Left ventricle myocardium superior (tissue), 1 donor: ENCODE data around the gene FGFR2. TPM values are rescaled to one million over a fixed set of nuclear protein-coding genes. Genes with fewer than 3 reads are reported as not detected.
"Not testable (repeated sequence)": the region's sequence is repeated elsewhere in the genome, so short reads cannot be mapped to it uniquely, and the experiment has no call there.

Source experiments
- ATAC-seq: fragments of 200-7000 bp; cut with Tn5 transposase; one replicate; pipeline ENCODE4 v1.9.1; 2020; ENCODE audit warnings: mild to moderate bottlenecking, moderate library complexity
- DNase-seq: peaks from one replicate; pipeline ENCODE4 v3.0.0-alpha.2; 2020
- intact Hi-C: fragments of 100-400 bp; cut with micrococcal nuclease; formaldehyde crosslinking; loops from one replicate; pipeline ENCODE4 v1.11.0; 2022
- total RNA-seq: library from RNA; stranded (reverse); fragmentation: NEBNext Ultra II Directional; extraction: Animal tissue kit (Norgen Biotek cat#: 25700); gene quantifications from one replicate; pipeline ENCODE4 v1.2.1, GENCODE V29; 2021
- donor health status: DM: no; HTN: yes; CAD: no; lungs with severe emphysema.

Gene FGFR2
- total RNA-seq, 1 donor from 2014 or later = 0.17 TPM

DNA sequence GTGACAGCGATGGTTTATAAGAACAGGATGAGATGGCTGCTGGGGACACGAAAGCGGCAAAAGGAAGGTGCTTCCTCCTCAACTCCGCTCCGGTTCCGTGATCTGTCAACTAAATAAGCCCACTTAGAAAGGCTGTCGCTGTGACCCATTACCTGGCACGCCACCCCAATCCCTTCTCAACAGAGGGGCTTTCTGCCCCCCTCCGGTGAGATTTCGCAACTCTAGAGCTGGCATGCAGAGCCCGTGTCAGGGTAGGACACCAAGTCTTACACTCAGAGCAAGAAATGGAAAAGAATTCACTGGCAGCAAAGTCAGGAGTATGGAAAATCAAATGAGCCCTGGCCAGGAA lies 66.4 kb downstream of the FGFR2 start:
- ATAC-seq (no peak), DNase-seq (no peak)
- intact Hi-C loops = no loop called here

- no peak for DNase-seq
- ATAC-seq = no peak
- intact Hi-C loops = no loop called here
Observed at GRCh38 chr10:121531076-121531829, 67.0 kb downstream of the FGFR2 start.

GRCh38 chr10:121530481-121531075 lies 67.7 kb downstream of the FGFR2 start:
- intact Hi-C loops = no loop called here
- no peak for ATAC-seq
- no peak for DNase-seq

GRCh38 chr10:121527690-121528089 lies 70.6 kb downstream of the FGFR2 start:
- DNase-seq (no peak), ATAC-seq (peak; percentile 56)
- intact Hi-C loops = no loop called here

DNA sequence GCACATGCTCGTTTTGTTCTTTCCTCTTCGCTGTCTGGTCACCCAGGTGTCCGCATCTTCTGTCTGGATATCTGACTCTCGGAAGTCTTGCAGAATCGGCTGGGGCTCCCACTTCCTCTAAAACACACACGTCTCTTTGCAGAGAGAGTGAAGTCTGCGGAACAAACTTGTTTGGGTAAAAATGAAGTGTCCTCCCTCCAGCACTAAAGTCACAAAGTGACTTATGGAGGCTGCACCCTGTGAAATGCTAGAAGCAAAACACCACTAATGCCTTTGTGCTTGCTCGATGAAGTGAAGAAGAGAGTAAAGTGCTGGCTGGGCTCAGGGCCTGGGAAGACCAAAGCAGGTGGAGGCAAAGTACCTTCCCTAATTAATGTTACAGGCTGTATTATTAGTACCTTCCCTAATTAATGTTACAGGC lies 71.4 kb downstream of the FGFR2 start:
- ATAC-seq (no peak), DNase-seq (no peak)
- intact Hi-C loops = no loop called here

DNA sequence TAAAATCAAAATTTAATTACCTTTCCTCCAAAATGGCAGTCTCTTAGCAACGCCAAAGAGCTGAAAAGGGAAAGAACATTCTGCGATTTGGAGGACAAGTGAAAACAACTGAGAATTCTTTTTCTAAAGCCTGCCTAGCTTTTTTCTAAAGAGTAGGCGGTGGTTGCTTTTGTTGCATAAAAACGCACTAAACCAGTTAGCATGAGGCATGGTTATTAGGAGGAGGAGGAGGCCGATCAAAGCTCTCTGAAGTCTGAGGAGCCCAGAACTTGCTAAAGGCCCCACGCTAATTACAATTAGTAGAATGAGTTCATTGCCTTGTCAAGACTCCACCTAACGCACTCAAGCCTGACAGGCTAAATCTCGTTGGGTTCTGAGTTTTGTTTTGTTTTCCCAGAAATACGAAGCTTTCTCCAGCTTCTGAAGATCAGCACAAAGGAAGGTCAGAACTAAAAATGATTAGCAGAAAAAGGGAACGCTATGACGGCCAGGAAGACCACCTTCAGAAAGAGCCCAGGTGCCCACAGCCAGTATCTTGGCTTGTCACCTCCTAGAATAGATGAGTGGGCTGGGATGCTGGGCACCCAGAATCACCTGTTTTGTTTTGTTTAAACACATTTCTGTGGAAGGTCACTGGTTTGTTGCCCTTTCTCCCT lies 72.0 kb downstream of the FGFR2 start:
- ATAC-seq (no peak), DNase-seq (no peak)
- intact Hi-C loops = no loop called here

DNA sequence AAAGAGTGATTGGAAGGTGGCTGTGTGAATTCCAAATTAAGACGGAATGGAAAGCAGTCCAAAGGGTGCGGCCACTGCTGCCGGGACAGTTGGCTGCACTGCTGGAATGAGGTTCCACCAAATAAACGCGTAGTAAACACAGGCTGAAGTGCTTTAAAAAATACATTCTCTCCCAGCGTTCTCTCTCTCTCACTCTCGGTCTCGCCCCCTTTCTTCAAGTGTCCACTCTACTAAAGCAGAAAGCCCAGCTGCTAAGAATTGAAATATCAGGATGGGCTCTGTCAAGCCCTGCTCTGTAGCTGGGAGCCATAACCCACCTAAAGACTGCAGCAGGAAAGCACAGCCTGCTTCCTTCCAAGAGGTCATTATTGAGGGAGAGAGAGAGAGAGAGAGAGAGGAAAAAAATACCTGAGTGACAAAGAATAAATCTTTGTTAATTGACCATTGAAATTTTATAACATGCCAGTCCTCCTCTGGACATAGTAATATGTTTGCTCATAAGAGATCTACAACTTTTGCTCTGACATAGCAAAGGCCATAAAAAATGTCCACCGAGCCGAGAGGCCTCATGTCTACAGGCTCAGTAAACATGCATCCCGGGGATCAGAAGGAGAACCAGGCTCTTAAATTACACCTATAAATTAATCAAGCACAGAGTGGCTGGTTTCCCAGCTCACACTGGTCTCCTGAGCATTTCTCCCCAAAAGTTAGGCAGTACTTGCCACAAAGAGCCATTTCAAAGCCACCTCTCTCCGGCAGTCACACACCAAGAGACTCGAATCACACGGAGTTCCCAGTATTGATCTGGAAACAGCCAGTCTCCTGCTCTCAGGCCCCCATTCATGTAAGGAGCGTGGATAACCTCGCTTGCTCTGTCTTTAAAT lies 72.8 kb downstream of the FGFR2 start:
- DNase-seq = no peak
- intact Hi-C loops = no loop called here
- ATAC-seq = peak; percentile 44

- DNase-seq (no peak), ATAC-seq (no peak)
- intact Hi-C loops = no loop called here
Observed at GRCh38 chr10:121524157-121524817, 74.0 kb downstream of the FGFR2 start.

DNA sequence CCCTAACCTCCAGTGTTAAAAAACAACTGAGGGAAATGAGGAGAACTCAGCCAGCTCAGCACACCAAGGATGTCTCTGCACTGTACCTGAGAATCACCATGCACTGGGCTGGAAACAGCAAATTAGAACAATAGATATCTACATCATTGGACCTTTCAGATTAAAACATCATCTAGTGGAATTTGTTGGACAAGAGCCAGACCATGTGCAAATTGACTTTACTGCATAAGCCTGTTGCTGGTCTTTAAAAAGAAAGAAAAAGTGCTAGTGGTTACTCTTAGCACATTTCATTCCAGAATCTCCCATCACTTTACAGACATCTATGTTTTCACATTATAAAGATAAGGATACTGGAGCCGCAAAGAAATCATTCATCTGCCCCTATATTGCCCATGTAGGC lies 75.4 kb downstream of the FGFR2 start:
- ATAC-seq (no peak), DNase-seq (no peak)
- intact Hi-C loops = no loop called here

GRCh38 chr10:121521794-121522556 lies 76.3 kb downstream of the FGFR2 start:
- ATAC-seq (no peak), DNase-seq (no peak)
- intact Hi-C loops = no loop called here

- ATAC-seq, DNase-seq, intact Hi-C loops: not testable (repeated sequence)
Observed at GRCh38 chr10:121520526-121520925, 77.7 kb downstream of the FGFR2 start.

DNA sequence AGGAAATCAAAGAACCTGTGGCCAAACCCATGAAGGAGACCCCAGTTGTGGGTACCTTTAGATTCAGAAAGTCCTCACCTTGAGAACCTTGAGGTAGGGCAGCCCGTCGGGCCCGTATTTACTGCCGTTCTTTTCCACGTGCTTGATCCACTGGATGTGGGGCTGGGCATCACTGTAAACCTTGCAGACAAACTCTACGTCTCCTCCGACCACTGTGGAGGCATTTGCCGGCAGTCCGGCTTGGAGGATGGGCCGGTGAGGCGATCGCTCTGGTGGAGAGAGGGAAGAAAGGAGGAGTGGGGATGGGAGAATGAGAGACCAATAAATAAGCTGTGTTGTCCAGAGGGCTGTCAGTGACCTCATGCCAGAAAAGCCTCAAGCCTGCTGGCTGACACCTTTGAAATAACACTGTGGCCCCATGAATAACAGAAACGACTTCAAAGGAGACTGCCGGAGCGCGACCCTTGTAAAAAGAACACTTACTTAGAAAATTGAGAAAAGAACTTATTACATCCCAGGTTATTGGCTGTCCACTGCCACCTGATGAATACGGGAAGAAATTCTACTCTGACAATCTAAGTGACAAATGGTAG lies 78.2 kb downstream of the FGFR2 start:
- ATAC-seq (no peak), DNase-seq (no peak)
- intact Hi-C loops = no loop called here

DNA sequence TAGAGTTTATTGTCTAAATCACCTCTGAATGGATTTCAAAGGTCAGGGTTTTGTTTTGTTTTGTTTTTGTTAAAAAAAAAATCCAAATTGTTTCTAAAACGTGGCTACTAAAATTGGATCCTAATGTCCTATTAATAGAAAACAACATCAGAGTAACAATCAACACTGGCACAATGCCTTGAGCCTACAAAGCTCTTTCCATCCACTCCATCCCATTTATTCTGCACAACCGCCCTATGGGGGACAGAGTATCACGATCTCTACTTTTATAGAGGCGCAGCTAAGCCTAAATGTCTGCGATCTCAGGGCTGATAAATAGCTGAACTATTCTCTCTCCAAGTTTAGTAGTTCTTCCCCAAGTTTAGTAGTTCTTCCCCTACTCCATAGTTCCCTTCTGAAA lies 78.8 kb downstream of the FGFR2 start:
- intact Hi-C loops = no loop called here

DNA sequence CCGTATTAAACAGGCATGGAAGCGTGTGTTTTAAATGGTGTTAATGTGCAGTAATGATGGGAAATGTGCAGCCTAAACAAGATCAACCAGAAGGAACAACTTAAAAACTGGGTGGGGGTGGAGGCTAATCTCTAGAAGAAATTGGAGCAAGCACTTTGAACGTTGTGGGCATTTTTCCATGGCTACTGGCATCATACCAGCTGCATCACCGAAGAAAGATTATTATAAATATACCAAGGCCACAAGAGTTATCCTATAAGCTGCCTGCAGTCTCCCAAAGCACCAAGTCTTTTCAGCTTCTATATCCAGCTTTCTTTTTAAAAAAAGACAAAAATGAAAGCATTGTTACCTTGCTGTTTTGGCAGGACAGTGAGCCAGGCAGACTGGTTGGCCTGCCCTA lies 79.9 kb downstream of the FGFR2 start:
- ATAC-seq = no peak
- intact Hi-C loops = no loop called here

More for the DNA sequence above, 78.8 kb downstream of the FGFR2 start:
- no peak for DNase-seq
- no peak for ATAC-seq

GRCh38 chr10:121516093-121516865 lies 82.0 kb downstream of the FGFR2 start:
- intact Hi-C loops = no loop called here
- DNase-seq (no peak), ATAC-seq (no peak)

More for the DNA sequence above, 79.9 kb downstream of the FGFR2 start:
- DNase-seq = no peak

GRCh38 chr10:121514141-121514865 lies 83.9 kb downstream of the FGFR2 start:
- no peak for DNase-seq
- intact Hi-C loops = no loop called here
- ATAC-seq = no peak

DNA sequence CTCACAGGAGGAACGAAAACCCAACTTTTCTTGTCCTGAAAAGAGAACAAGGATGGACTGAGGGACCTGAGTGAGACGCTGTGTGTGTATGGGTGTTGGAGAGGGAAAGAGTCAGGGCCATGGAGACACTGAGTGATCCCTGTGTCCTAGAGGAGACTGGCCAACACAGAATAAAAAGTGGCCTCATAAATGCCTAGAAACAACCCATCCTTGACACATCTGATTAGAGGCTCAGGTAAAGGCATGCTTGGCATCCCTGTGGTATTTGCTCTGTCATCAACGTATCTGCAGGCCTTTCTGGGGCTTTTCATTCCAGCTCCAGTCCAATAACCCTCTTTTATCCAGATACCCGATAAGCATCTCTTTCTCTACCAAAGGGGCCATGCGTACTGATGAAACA lies 86.3 kb downstream of the FGFR2 start:
- DNase-seq (no peak), ATAC-seq (no peak)
- intact Hi-C loops = no loop called here
